Bronchial smooth muscle cell (primary cell): ENCODE data around the gene WSCD1. TPM values are rescaled to one million over a fixed set of nuclear protein-coding genes. Genes with fewer than 3 reads are reported as not detected.

ENCODE experiments used
- total RNA-seq: library from RNA; depleted of rRNA; stranded (reverse); fragments of >200 nt; gene quantifications from 2 replicates; pipeline ENCODE4 v1.2.1, GENCODE V29; 2014

Gene WSCD1
- 0.16 and 0.17 TPM in 2 replicates for total RNA-seq

GRCh38 chr17:6069539-6070429, at the start of gene WSCD1:
TSS of gene WSCD1 (plus strand) at chr17:6070379. CDS start at chr17:6080659, 10,280 bp downstream.

